H1 (cell line): ENCODE data around the gene APLP2. TPM values are rescaled to one million over a fixed set of nuclear protein-coding genes. Genes with fewer than 3 reads are reported as not detected.

Experiments used
- CTCF ChIA-PET: fragments of 300-600 bp; sonication (Branson Sonifier 250); formaldehyde crosslinking; loops from one replicate; lab custom pipeline; 2021; ENCODE audit not compliant: partially characterized antibody; lab: Charles Lee
- POLR2A ChIA-PET: fragments of 300-600 bp; sonication (Branson Sonifier 250); formaldehyde crosslinking; loops from one replicate; lab custom pipeline; 2021; ENCODE audit warnings: inconsistent platforms; ENCODE audit not compliant: partially characterized antibody; lab: Charles Lee
- DNase-seq, 2 experiments: peaks; one replicate each; pipeline versions ENCODE4 v3.0.0 to v3.0.0-alpha.2; 2010 to 2022; ENCODE audit warnings: low spot score in 2 of 2, low read depth in 1 of 2, mixed read lengths in 1 of 2
- FAIRE-seq: peaks from 2 replicates; lab custom pipeline; 2011; peaks lifted over from hg19 to GRCh38; lab: Jason Lieb, UNC
- H2AFZ ChIP-seq: 2 replicates; pipeline ENCODE4 v1.8.1; 2012; ENCODE audit warnings: low read length, inconsistent platforms
- H2AK5ac ChIP-seq: 2 replicates; pipeline ENCODE4 v1.6.1; 2013; ENCODE audit warnings: low read depth, low read length
- H2BK120ac ChIP-seq: replicated peaks from 2 replicates; pipeline ENCODE3; 2013; ENCODE audit warnings: low read depth, low read length, inconsistent platforms
- H2BK12ac ChIP-seq: 2 replicates; pipeline ENCODE4 v1.6.1; 2013; ENCODE audit warnings: low read depth, low read length
- H2BK15ac ChIP-seq: 2 replicates; pipeline ENCODE4 v1.6.1; 2013; ENCODE audit warnings: low read length
- H2BK20ac ChIP-seq: 2 replicates; pipeline ENCODE4 v1.6.1; 2013; ENCODE audit warnings: low read length
- H2BK5ac ChIP-seq: 2 replicates; pipeline ENCODE4 v1.6.1; 2013; ENCODE audit warnings: low read depth, low read length
- H3K14ac ChIP-seq: 2 replicates; pipeline ENCODE4 v1.6.1; 2013; ENCODE audit warnings: inconsistent platforms; ENCODE audit not compliant: insufficient read length
- H3K18ac ChIP-seq: 2 replicates; pipeline ENCODE4 v1.6.1; 2013; ENCODE audit warnings: low read length; ENCODE audit errors: extremely low read depth
- H3K23ac ChIP-seq: 2 replicates; pipeline ENCODE4 v1.6.1; 2013; ENCODE audit warnings: inconsistent platforms; ENCODE audit not compliant: insufficient read length
- H3K23me2 ChIP-seq: 2 replicates; pipeline ENCODE4 v1.6.1; 2013; ENCODE audit warnings: low read depth, low read length
- H3K27ac ChIP-seq: 2 replicates; pipeline ENCODE4 v1.6.1; 2011; ENCODE audit warnings: low read depth, low read length, inconsistent platforms
- H3K27me3 ChIP-seq, 4 experiments: replicated peaks in 1 of 4; 1 replicate in 1 of 4; 2 replicates in 3 of 4; pipeline versions ENCODE4 v1.6.1 to v1.8.1; 2011 to 2013; ENCODE audit warnings: low read length in 3 of 4, mild to moderate bottlenecking in 3 of 4, inconsistent platforms in 2 of 4, mixed read lengths in 2 of 4, moderate library complexity in 1 of 4; ENCODE audit not compliant: control insufficient read depth in 3 of 4, insufficient read depth in 3 of 4; ENCODE audit errors: extremely low read depth in 1 of 4
- H3K36me3 ChIP-seq, 4 experiments: 2 replicates each; pipeline versions ENCODE4 v1.6.1 to v1.8.1; 2011 to 2013; ENCODE audit warnings: mild to moderate bottlenecking in 4 of 4, low read length in 3 of 4, moderate library complexity in 2 of 4, control low read depth in 1 of 4, inconsistent platforms in 1 of 4; ENCODE audit not compliant: insufficient read depth in 4 of 4, control insufficient read depth in 2 of 4
- H3K4ac ChIP-seq: replicated peaks from 2 replicates; pipeline ENCODE3; 2013; ENCODE audit warnings: low read length, low read depth, mixed read lengths, inconsistent platforms; ENCODE audit not compliant: insufficient read length
- H3K4me1 ChIP-seq, 4 experiments: replicated peaks in 1 of 4; 1 replicate in 1 of 4; 2 replicates in 3 of 4; pipeline versions ENCODE4 v1.6.1 to v1.8.1; 2011 to 2013; ENCODE audit warnings: low read length in 3 of 4, inconsistent platforms in 2 of 4, mixed read lengths in 1 of 4; ENCODE audit not compliant: insufficient read depth in 4 of 4, control insufficient read depth in 3 of 4
- H3K4me2 ChIP-seq, 2 experiments: 2 replicates each; pipeline versions ENCODE4 v1.6.1 to v1.8.1; 2011 to 2013; ENCODE audit warnings: low read depth in 2 of 2, low read length in 2 of 2, control low read depth in 1 of 2, inconsistent platforms in 1 of 2, mild to moderate bottlenecking in 1 of 2; ENCODE audit not compliant: insufficient read depth in 1 of 2
- H3K4me3 ChIP-seq, 4 experiments: fragments of 200-600, 300-600 bp in 1 of 4; sonication (generic), shearing (Covaris generic), sonication (Bioruptor Twin) in 1 of 4; 2 replicates each; pipeline versions ENCODE4 v1.5.1 to v1.8.1; 2011 to 2016; ENCODE audit warnings: low read length in 4 of 4, low read depth in 3 of 4, control low read depth in 2 of 4, inconsistent platforms in 2 of 4, mild to moderate bottlenecking in 2 of 4, mixed read lengths in 1 of 4, moderate library complexity in 1 of 4; ENCODE audit not compliant: insufficient read depth in 2 of 4; ENCODE audit errors: extremely low read depth in 1 of 4
- H3K56ac ChIP-seq: replicated peaks from 2 replicates; pipeline ENCODE3; 2013; ENCODE audit warnings: low read depth, mild to moderate bottlenecking, mixed read lengths, low read length, inconsistent platforms; ENCODE audit not compliant: insufficient read length
- H3K79me1 ChIP-seq: 2 replicates; pipeline ENCODE4 v1.6.1; 2013; ENCODE audit warnings: low read depth, low read length, control low read depth
- H3K79me2 ChIP-seq, 2 experiments: 2 replicates each; pipeline versions ENCODE4 v1.6.1 to v1.8.1; 2012 to 2013; ENCODE audit warnings: low read length in 2 of 2, mild to moderate bottlenecking in 2 of 2, inconsistent platforms in 1 of 2; ENCODE audit not compliant: insufficient read depth in 2 of 2, control insufficient read depth in 1 of 2
- H3K9ac ChIP-seq, 4 experiments: replicated peaks in 1 of 4; 1 replicate in 1 of 4; 2 replicates in 3 of 4; pipeline versions ENCODE4 v1.6.1 to v1.8.1; 2011 to 2013; ENCODE audit warnings: low read depth in 3 of 4, low read length in 3 of 4, control low read depth in 2 of 4, mild to moderate bottlenecking in 2 of 4, moderate library complexity in 2 of 4, inconsistent platforms in 1 of 4; ENCODE audit errors: extremely low read depth in 1 of 4
- H3K9me3 ChIP-seq, 2 experiments: 2 replicates each; pipeline versions ENCODE4 v1.6.1 to v1.8.1; 2012 to 2013; ENCODE audit warnings: mild to moderate bottlenecking in 2 of 2, moderate library complexity in 2 of 2, control low read depth in 1 of 2, inconsistent platforms in 1 of 2, low read depth in 1 of 2, low read length in 1 of 2, mixed read lengths in 1 of 2; ENCODE audit not compliant: insufficient read depth in 2 of 2
- H4K20me1 ChIP-seq, 2 experiments: replicated peaks in 1 of 2; 2 replicates each; pipeline versions ENCODE3 to v1.8.1; 2011 to 2013; ENCODE audit warnings: inconsistent platforms in 2 of 2, low read length in 2 of 2, mild to moderate bottlenecking in 1 of 2; ENCODE audit not compliant: insufficient read depth in 2 of 2, control insufficient read depth in 1 of 2
- H4K5ac ChIP-seq: 2 replicates; pipeline ENCODE4 v1.6.1; 2013; ENCODE audit warnings: low read length, low read depth, mixed read lengths, inconsistent platforms; ENCODE audit not compliant: insufficient read length
- H4K8ac ChIP-seq: 2 replicates; pipeline ENCODE4 v1.8.0; 2013; ENCODE audit warnings: mild to moderate bottlenecking, moderate library complexity, low read length, inconsistent platforms; ENCODE audit not compliant: insufficient read depth; ENCODE audit errors: extremely low read depth
- H4K91ac ChIP-seq: replicated peaks from 2 replicates; pipeline ENCODE3; 2013; ENCODE audit warnings: low read length, mixed read lengths, inconsistent platforms; ENCODE audit not compliant: insufficient read length
- CHD1 ChIP-seq: IDR thresholded peaks from 2 replicates; pipeline ENCODE4 v1.6.1; 2012; ENCODE audit warnings: low read depth, low read length, improper control_type of control experiment
- CHD2 ChIP-seq: IDR thresholded peaks from 2 replicates; pipeline ENCODE4 v1.6.1; 2012; ENCODE audit warnings: low read length, improper control_type of control experiment
- FOSL1 ChIP-seq: IDR thresholded peaks from 2 replicates; pipeline ENCODE4 v1.6.1; 2011; ENCODE audit warnings: mild to moderate bottlenecking, low read depth, low read length, moderate library complexity; ENCODE audit not compliant: insufficient read depth
- JUN ChIP-seq: IDR thresholded peaks from 2 replicates; pipeline ENCODE4 v1.6.1; 2011; ENCODE audit warnings: low read depth, mild to moderate bottlenecking, improper control_type of control experiment, low read length
- KDM1A ChIP-seq: fragments of 200-600, 300-600 bp; sonication (generic); IDR thresholded peaks from 2 replicates; pipeline ENCODE4 v1.7.1; 2016; ENCODE audit warnings: mild to moderate bottlenecking, low read length, borderline replicate concordance
- KDM5A ChIP-seq: fragments of 200-600 bp; IDR thresholded peaks from 2 replicates; pipeline ENCODE4 v1.7.1; 2012; ENCODE audit warnings: mild to moderate bottlenecking, low read length, inconsistent platforms, mixed read lengths
- POLR2A ChIP-seq, 2 experiments: IDR thresholded peaks; 1 replicate in 1 of 2; 2 replicates in 1 of 2; pipeline ENCODE4 v1.6.1; 2011; ENCODE audit warnings: low read depth in 2 of 2, low read length in 2 of 2, mild to moderate bottlenecking in 2 of 2; ENCODE audit errors: control extremely low read depth in 1 of 2
- POU5F1 ChIP-seq: IDR thresholded peaks from 2 replicates; pipeline ENCODE4 v1.6.1; 2011; ENCODE audit warnings: low read depth, mild to moderate bottlenecking, low read length, moderate library complexity
- RFX5 ChIP-seq: IDR thresholded peaks from 2 replicates; pipeline ENCODE4 v1.6.1; 2011; ENCODE audit warnings: low read depth, low read length, improper control_type of control experiment, borderline replicate concordance
- RNF2 ChIP-seq: fragments of 200-900, 300-1000 bp; sonication (generic); IDR thresholded peaks from 2 replicates; pipeline ENCODE4 v1.7.1; 2016; ENCODE audit warnings: borderline replicate concordance, low read depth, mild to moderate bottlenecking, antibody characterized with exemption, low read length; ENCODE audit not compliant: poor library complexity, severe bottlenecking; ENCODE audit errors: missing control alignments
- RXRA ChIP-seq: IDR thresholded peaks from 2 replicates; pipeline ENCODE4 v1.6.1; 2011; ENCODE audit warnings: low read depth, mild to moderate bottlenecking, low read length, moderate library complexity; ENCODE audit not compliant: insufficient read depth
- SIRT6 ChIP-seq: IDR thresholded peaks from one replicate; pipeline ENCODE4 v1.7.1; 2012; ENCODE audit warnings: low read length, inconsistent platforms
- SP1 ChIP-seq: IDR thresholded peaks from 2 replicates; pipeline ENCODE4 v1.6.1; 2011; ENCODE audit warnings: low read depth, low read length
- TEAD4 ChIP-seq: IDR thresholded peaks from 2 replicates; pipeline ENCODE4 v1.6.1; 2012; ENCODE audit warnings: low read depth, low read length, inconsistent platforms, mixed read lengths
- WGBS, 2 experiments: shearing (Covaris generic) in 1 of 2; methylation state at CpG; one replicate each; pipeline versions ENCODE4 v1.1.6 to v1.1.7; 2013 to 2015; ENCODE audit warnings: low lambda C conversion rate in 2 of 2, mixed read lengths in 2 of 2, inconsistent platforms in 1 of 2, low coverage in 1 of 2, missing lambda C conversion rate in 1 of 2; ENCODE audit not compliant: insufficient replicate concordance in 2 of 2, insufficient coverage in 1 of 2, insufficient read length in 1 of 2; ENCODE audit errors: extremely low coverage in 1 of 2, missing lambda C conversion rate in 1 of 2; 5-methylcytosine and 5-hydroxymethylcytosine counted together
- polyA plus RNA-seq, 7 experiments: library from polyadenylated mRNA; depleted of rRNA in 3 of 7; stranded (reverse) in 5 of 7; unstranded in 2 of 7; fragments of >200 nt in 5 of 7; fragments of 200-250 nt in 2 of 7; gene quantifications; 1 replicate in 5 of 7; 2 replicates in 1 of 7; 4 replicates in 1 of 7; pipeline versions ENCODE4 v1.2.1 to v1.2.3, GENCODE V29; 2011 to 2013; ENCODE audit warnings: missing spikeins in 2 of 7, mixed read lengths in 2 of 7
- total RNA-seq: library from RNA; stranded (reverse); fragmentation: NEBNext Ultra II Directional; extraction: Animal tissue kit (Norgen Biotek cat#: 25700); gene quantifications from 2 replicates; pipeline ENCODE4 v1.2.1, GENCODE V29; 2021

Gene APLP2
- total and polyA plus RNA-seq, 2 of the 8 experiments (the other 6 are each of a cell fraction or from before 2014, with no cell fraction given) = 222 to 315 TPM

DNA sequence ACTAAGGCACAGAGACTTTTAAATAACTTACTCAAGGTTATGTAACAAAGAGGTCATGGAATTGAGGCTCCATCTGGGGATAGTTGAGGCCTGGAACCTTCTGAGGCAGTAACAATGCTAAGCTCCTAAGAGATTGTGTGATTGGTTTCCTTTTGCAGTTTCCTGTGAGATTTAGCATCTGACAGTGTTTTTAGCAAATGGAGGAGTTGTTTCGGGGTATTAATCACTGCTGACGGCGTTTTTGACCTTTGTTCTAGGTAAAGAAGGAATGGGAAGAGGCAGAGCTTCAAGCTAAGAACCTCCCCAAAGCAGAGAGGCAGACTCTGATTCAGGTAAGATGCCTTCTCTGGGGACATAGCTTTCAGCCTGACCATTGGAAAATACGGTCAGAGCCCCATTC lies 57.8 kb downstream of the APLP2 start:
- H4K91ac ChIP-seq = no peak overlapping the region
- no peaks in the 10 kb centered on the region for H3K27me3 ChIP-seq
- no peak for FAIRE-seq
- no peak overlapping the region for H3K4me2 ChIP-seq
- no peak overlapping the region for H2BK15ac ChIP-seq
- no peak overlapping the region for H4K5ac ChIP-seq
- H3K36me3 ChIP-seq = peaks cover 41 to 81% (median 73%) of the 10 kb centered on the region in 4 experiments
- no peak overlapping the region for H3K4me3 ChIP-seq
- peaks cover 3 to 4% of the 10 kb centered on the region in 2 experiments for H4K20me1 ChIP-seq
- H3K79me1 ChIP-seq = peaks cover 8% of the 10 kb centered on the region
- H3K4ac ChIP-seq = no peak overlapping the region
- ChIA-PET CTCF (interaction anchor here (0.5 to 2.6 kb wide), 13 partner anchors 9 to 388 kb away, joined by 3 to 10 read pairs (median 4); no protein-coding TSS in a partner anchor), POLR2A (interaction anchor here (0.6 kb wide), 1 partner anchor 90 kb away, joined by 3 read pairs; no protein-coding TSS in a partner anchor)
- H2AFZ ChIP-seq = no peak overlapping the region
- H2BK20ac ChIP-seq = no peak overlapping the region
- DNase-seq = no peak
- no peak overlapping the region for H2BK12ac ChIP-seq
- H3K23ac ChIP-seq = no peak overlapping the region
- no peak overlapping the region for H3K14ac ChIP-seq
- peaks cover 0 to 1% of the 10 kb centered on the region in 2 experiments; a peak in 1 of 4 replicates for H3K9me3 ChIP-seq
- WGBS, 2 experiments = 87% methylated on average over 4 of the region's 4 CpGs; no CpG with 5 or more reads in 1 of the 2 experiments
- H3K4me1 ChIP-seq = 0 out of 7 replicates have a peak, but pooled peaks cover 0 to 2% (median 0%) of the 10 kb centered on the region in 4 experiments
- no peak overlapping the region for H3K18ac ChIP-seq
- H3K56ac ChIP-seq = no peak overlapping the region
- H3K9ac ChIP-seq = no peak overlapping the region
- no peaks in the 10 kb centered on the region; the same call in 1 of the 2 replicates for H3K23me2 ChIP-seq
- peaks cover 0 to 5% of the 10 kb centered on the region in 2 experiments; a peak in 1 of 4 replicates for H3K79me2 ChIP-seq
- no peak overlapping the region for H2BK5ac ChIP-seq
- H2AK5ac ChIP-seq = no peak overlapping the region
- H3K27ac ChIP-seq = no peak overlapping the region
- no peak overlapping the region for H2BK120ac ChIP-seq
- H4K8ac ChIP-seq = no peak overlapping the region
- TF ChIP-seq RXRA (no peak), POLR2A (IDR thresholded peaks at IDR 0.05; ENCODE audit: control extremely low read depth in 1 of 2, low read depth in 2 of 2, low read length in 2 of 2) (no peak), SIRT6 (no peak), JUN (no peak), KDM5A (no peak), POU5F1 (no peak), TEAD4 (no peak), CHD2 (no peak), KDM1A (no peak), SP1 (no peak), RNF2 (no peak), CHD1 (no peak), RFX5 (no peak), FOSL1 (no peak)
